GM12878 (cell line): Measurements from ENCODE around the gene MLLT3. TPM values are rescaled to one million over a fixed set of nuclear protein-coding genes. Genes with fewer than 3 reads are reported as not detected.

Source experiments
- ATAC-seq: fragments of 200-7000 bp; cut with Tn5 transposase; 3 replicates; pipeline ENCODE4 v1.9.1; 2020; ENCODE audit warnings: mild to moderate bottlenecking, moderate library complexity
- BruUV-seq: library from RNA; stranded (reverse); fragments of 400-500 nt; replicated peaks from 2 replicates; lab custom pipeline; 2021; lab: Mats Ljungman, UMichigan
- CTCF ChIA-PET: fragments of 300-600 bp; sonication (Branson Sonifier 250); formaldehyde crosslinking; extraction: SDS; loops from one replicate; lab custom pipeline; 2021; ENCODE audit warnings: inconsistent platforms; lab: Yijun Ruan, JAX
- POLR2A ChIA-PET: fragments of 350-600 bp; formaldehyde crosslinking; extraction: SDS; loops from one replicate; lab custom pipeline; 2021; ENCODE audit warnings: inconsistent platforms; lab: Charles Lee
- RAD21 ChIA-PET: fragments of 300-600 bp; sonication (Branson Sonifier 250); formaldehyde crosslinking; loops from one replicate; lab custom pipeline; 2023; ENCODE audit warnings: antibody characterized with exemption; ENCODE audit not compliant: unreplicated experiment; lab: Charles Lee
- SMC1A ChIA-PET: fragments of 300-600 bp; sonication (Branson Sonifier 250); formaldehyde crosslinking; loops from one replicate; lab custom pipeline; 2023; ENCODE audit not compliant: unreplicated experiment, uncharacterized antibody; lab: Charles Lee
- DNase-seq: peaks from one replicate; pipeline ENCODE4 v3.0.0-alpha.2; 2011; ENCODE audit warnings: low read depth, low spot score
- FAIRE-seq: peaks from 3 replicates; lab custom pipeline; 2011; peaks lifted over from hg19 to GRCh38; lab: Jason Lieb, UNC
- H2AFZ ChIP-seq: 2 replicates; pipeline ENCODE4 v1.6.0; 2011; ENCODE audit warnings: low read depth, low read length, control low read depth; ENCODE audit not compliant: control insufficient read depth
- H3K27ac ChIP-seq: 2 replicates; pipeline ENCODE4 v1.5.1; 2011; ENCODE audit warnings: control low read depth; ENCODE audit not compliant: control insufficient read depth, insufficient read depth
- H3K27me3 ChIP-seq, 2 experiments: replicated peaks in 1 of 2; 2 replicates each; pipeline versions ENCODE4 v1.6.0 to v1.6.1; 2011; ENCODE audit warnings: low read length in 1 of 2; ENCODE audit not compliant: control insufficient read depth in 2 of 2, insufficient read depth in 2 of 2
- H3K36me3 ChIP-seq, 2 experiments: 2 replicates each; pipeline ENCODE4 v1.5.1; 2011; ENCODE audit warnings: low read length in 1 of 2; ENCODE audit not compliant: control insufficient read depth in 2 of 2, insufficient read depth in 2 of 2
- H3K4me1 ChIP-seq: 2 replicates; pipeline ENCODE4 v1.6.1; 2011; ENCODE audit warnings: mild to moderate bottlenecking, low read length, moderate library complexity, mixed read lengths; ENCODE audit not compliant: control insufficient read depth, insufficient read depth
- H3K4me2 ChIP-seq: 2 replicates; pipeline ENCODE4 v1.6.0; 2011; ENCODE audit warnings: control low read depth; ENCODE audit not compliant: control insufficient read depth, insufficient read depth
- H3K4me3 ChIP-seq: fragments of 200-600 bp; sonication (generic); 2 replicates; pipeline ENCODE4 v1.5.1; 2016
- H3K79me2 ChIP-seq: 2 replicates; pipeline ENCODE4 v1.6.0; 2011; ENCODE audit warnings: low read length; ENCODE audit not compliant: control insufficient read depth, insufficient read depth
- H3K9ac ChIP-seq: 2 replicates; pipeline ENCODE4 v1.8.0; 2011; ENCODE audit warnings: low read length, control low read depth, mixed read lengths; ENCODE audit not compliant: control insufficient read depth, insufficient read depth
- H3K9me3 ChIP-seq: replicated peaks from 3 replicates; pipeline ENCODE4 v1.5.1; 2011; ENCODE audit warnings: mild to moderate bottlenecking, low read length; ENCODE audit not compliant: control insufficient read depth, insufficient read depth
- H4K20me1 ChIP-seq: 2 replicates; pipeline ENCODE4 v1.6.0; 2011; ENCODE audit not compliant: control insufficient read depth, insufficient read depth
- ASH2L ChIP-seq: fragments of 300-600, 200-600 bp; sonication (generic); IDR thresholded peaks from 2 replicates; pipeline ENCODE4 v1.6.1; 2017; ENCODE audit warnings: low read depth, mild to moderate bottlenecking, borderline replicate concordance
- BHLHE40 ChIP-seq, 2 experiments: fragments of 450-650 bp in 1 of 2; IDR thresholded peaks; 2 replicates each; pipeline ENCODE4 v1.6.1; 2011 to 2017; ENCODE audit warnings: low read depth in 2 of 2, borderline replicate concordance in 1 of 2, improper control_type of control experiment in 1 of 2, low read length in 1 of 2, mild to moderate bottlenecking in 1 of 2
- ELK1 ChIP-seq: IDR thresholded peaks from 2 replicates; pipeline ENCODE4 v1.6.1; 2012; ENCODE audit warnings: low read depth, low read length, improper control_type of control experiment
- GABPA ChIP-seq: IDR thresholded peaks from 2 replicates; pipeline ENCODE4 v1.6.1; 2014; ENCODE audit warnings: antibody characterized with exemption, low read depth, mild to moderate bottlenecking, inconsistent platforms
- IKZF1 ChIP-seq: fragments of 450-650 bp; conservative IDR thresholded peaks from 2 replicates; pipeline ENCODE4 v1.6.1; 2017; ENCODE audit warnings: antibody characterized with exemption, mild to moderate bottlenecking
- IKZF2 ChIP-seq, 2 experiments: fragments of 450-650 bp; IDR thresholded peaks; 2 replicates each; pipeline ENCODE4 v1.6.1; 2017; ENCODE audit warnings: mild to moderate bottlenecking in 2 of 2, moderate library complexity in 2 of 2
- KAT2A ChIP-seq: conservative IDR thresholded peaks from 2 replicates; pipeline ENCODE4 v1.6.1; 2011; ENCODE audit warnings: low read depth, low read length; ENCODE audit not compliant: control insufficient read depth
- MAX ChIP-seq: IDR thresholded peaks from 2 replicates; pipeline ENCODE4 v1.6.1; 2012; ENCODE audit warnings: low read depth, low read length, improper control_type of control experiment
- MTA3 ChIP-seq: IDR thresholded peaks from 2 replicates; pipeline ENCODE4 v1.6.1; 2012; ENCODE audit warnings: low read length, inconsistent platforms, borderline replicate concordance
- NFXL1 ChIP-seq: fragments of 450-650 bp; IDR thresholded peaks from 2 replicates; pipeline ENCODE4 v1.6.1; 2017; ENCODE audit warnings: antibody characterized with exemption, mild to moderate bottlenecking, borderline replicate concordance
- NR2F1 ChIP-seq: fragments of 450-650 bp; conservative IDR thresholded peaks from 2 replicates; pipeline ENCODE4 v1.6.1; 2017; ENCODE audit warnings: mild to moderate bottlenecking
- SKIL ChIP-seq: fragments of 450-650 bp; IDR thresholded peaks from 2 replicates; pipeline ENCODE4 v1.6.1; 2017; ENCODE audit warnings: mild to moderate bottlenecking, low read depth, inconsistent platforms; ENCODE audit not compliant: poor library complexity, severe bottlenecking
- STAT3 ChIP-seq: IDR thresholded peaks from 2 replicates; pipeline ENCODE4 v1.6.1; 2011; ENCODE audit warnings: low read depth, low read length, improper control_type of control experiment
- ZNF687 ChIP-seq: fragments of 450-650 bp; IDR thresholded peaks from 2 replicates; pipeline ENCODE4 v1.6.1; 2017; ENCODE audit warnings: mild to moderate bottlenecking, moderate library complexity
- WGBS: methylation state at CpG from one replicate; pipeline ENCODE4 v1.1.6; 2016; ENCODE audit warnings: low lambda C conversion rate; ENCODE audit not compliant: insufficient replicate concordance, insufficient coverage; ENCODE audit errors: missing lambda C conversion rate; 5-methylcytosine and 5-hydroxymethylcytosine counted together
- in situ Hi-C: fragments of 300-500 bp; cut with MboI; formaldehyde crosslinking; loops from 9 replicates; pipeline ENCODE4 v1.14.3; 2018; ENCODE audit warnings: mixed read lengths
- intact Hi-C: fragments of 100-400 bp; cut with micrococcal nuclease; formaldehyde crosslinking; loops from one replicate; pipeline ENCODE4 v1.14.2; 2022; ENCODE audit not compliant: unreplicated experiment
- polyA plus RNA-seq, 11 experiments: library from polyadenylated mRNA; depleted of rRNA in 4 of 11; unstranded in 6 of 11; stranded (reverse) in 5 of 11; fragments of >200 nt; fragmentation: Nextera tagmentation in 4 of 11; fragmentation: Illumina TruSeq in 1 of 11; extraction: Ambion mirVana in 4 of 11; extraction: Trizol in 1 of 11; gene quantifications; 1 replicate in 1 of 11; 2 replicates in 10 of 11; pipeline versions ENCODE4 v1.2.1 to v1.2.3, GENCODE V29; 2011 to 2016; ENCODE audit warnings: inconsistent platforms in 2 of 11, missing spikeins in 2 of 11, low read depth in 1 of 11
- total RNA-seq, 4 experiments: library from RNA; depleted of rRNA in 3 of 4; stranded (reverse); fragments of >200 nt in 3 of 4; fragmentation: Illumina TruSeq in 1 of 4; extraction: Trizol in 1 of 4; gene quantifications; 2 replicates each; pipeline versions ENCODE4 v1.2.1 to v1.2.3, GENCODE V29; 2013 to 2021

The MLLT3 gene
- total and polyA plus RNA-seq, 10 of the 15 experiments (the other 5 are each of a cell fraction or from before 2014, with no cell fraction given) = 17.7 to 72.3 (median 35.6) TPM

GRCh38 chr9:20643660-20644059, 21.4 kb upstream of the MLLT3 start:
- CTCF ChIA-PET = interaction anchor here (0.6 to 2.2 kb wide), 6 partner anchors 11 to 41 kb away, joined by 3 to 7 read pairs (median 4); partner anchors contain the start of gene FOCAD
- H3K36me3 ChIP-seq = no peaks in the 10 kb centered on the region
- TF ChIP-seq MTA3 (no peak), SKIL (no peak), MAX (no peak), STAT3 (no peak), NFXL1 (no peak), IKZF2 (IDR thresholded peaks at IDR 0.05) (no peak), BHLHE40 (IDR thresholded peaks at IDR 0.05; ENCODE audit: borderline replicate concordance in 1 of 2, low read depth in 2 of 2, low read length in 1 of 2) (no peak), ZNF687 (no peak), ASH2L (no peak), GABPA (no peak), ELK1 (no peak), NR2F1 (no peak), KAT2A (no peak), IKZF1 (no peak)

More at GRCh38 chr9:20643660-20644059, 21.4 kb upstream of the MLLT3 start:
- BruUV-seq = no TSS peak
- Histone ChIP-seq H3K9ac (no peak overlapping the region), H3K9me3 (no peaks in the 10 kb centered on the region), H4K20me1 (no peaks in the 10 kb centered on the region), H3K27ac (no peak overlapping the region), H3K79me2 (no peaks in the 10 kb centered on the region), H2AFZ (no peak overlapping the region), H3K27me3 (no peaks in the 10 kb centered on the region), H3K4me3 (no peak overlapping the region), H3K4me2 (no peak overlapping the region), H3K4me1 (peaks cover 13% of the 10 kb centered on the region)
- ChIA-PET SMC1A (interaction anchor here (1.5 to 10.5 kb wide), 6 partner anchors 7 to 82 kb away, joined by 5 to 232 read pairs (median 34); no protein-coding TSS in a partner anchor), POLR2A (interaction anchor here (1.1 to 9.9 kb wide), 2 partner anchors 11 to 18 kb away, joined by 3 to 165 read pairs; no protein-coding TSS in a partner anchor), RAD21 (interaction anchor here (1.3 to 10.7 kb wide), 5 partner anchors 16 to 225 kb away, joined by 3 to 194 read pairs (median 76); partner anchors contain the start of gene FOCAD)
- DNase-seq = no peak
- intact Hi-C loops = no loop called here
- FAIRE-seq = no peak
- 86% methylated on average over 3 of the region's 3 CpGs for WGBS
- in situ Hi-C loops = no loop called here
- ATAC-seq = no peak
